H1 (cell line): ENCODE measurements around the gene C6orf120. TPM values are rescaled to one million over a fixed set of nuclear protein-coding genes. Genes with fewer than 3 reads are reported as not detected.

Experiments
- CTCF ChIA-PET: fragments of 300-600 bp; sonication (Branson Sonifier 250); formaldehyde crosslinking; loops from one replicate; lab custom pipeline; 2021; ENCODE audit not compliant: partially characterized antibody; lab: Charles Lee
- POLR2A ChIA-PET: fragments of 300-600 bp; sonication (Branson Sonifier 250); formaldehyde crosslinking; loops from one replicate; lab custom pipeline; 2021; ENCODE audit warnings: inconsistent platforms; ENCODE audit not compliant: partially characterized antibody; lab: Charles Lee
- DNase-seq, 2 experiments: peaks; one replicate each; pipeline versions ENCODE4 v3.0.0 to v3.0.0-alpha.2; 2010 to 2022; ENCODE audit warnings: low spot score in 2 of 2, low read depth in 1 of 2, mixed read lengths in 1 of 2
- FAIRE-seq: peaks from 2 replicates; lab custom pipeline; 2011; peaks lifted over from hg19 to GRCh38; lab: Jason Lieb, UNC
- H2AFZ ChIP-seq: 2 replicates; pipeline ENCODE4 v1.8.1; 2012; ENCODE audit warnings: low read length, inconsistent platforms
- H2AK5ac ChIP-seq: 2 replicates; pipeline ENCODE4 v1.6.1; 2013; ENCODE audit warnings: low read depth, low read length
- H2BK120ac ChIP-seq: replicated peaks from 2 replicates; pipeline ENCODE3; 2013; ENCODE audit warnings: low read depth, low read length, inconsistent platforms
- H2BK12ac ChIP-seq: 2 replicates; pipeline ENCODE4 v1.6.1; 2013; ENCODE audit warnings: low read depth, low read length
- H2BK15ac ChIP-seq: 2 replicates; pipeline ENCODE4 v1.6.1; 2013; ENCODE audit warnings: low read length
- H2BK20ac ChIP-seq: 2 replicates; pipeline ENCODE4 v1.6.1; 2013; ENCODE audit warnings: low read length
- H2BK5ac ChIP-seq: 2 replicates; pipeline ENCODE4 v1.6.1; 2013; ENCODE audit warnings: low read depth, low read length
- H3K14ac ChIP-seq: 2 replicates; pipeline ENCODE4 v1.6.1; 2013; ENCODE audit warnings: inconsistent platforms; ENCODE audit not compliant: insufficient read length
- H3K18ac ChIP-seq: 2 replicates; pipeline ENCODE4 v1.6.1; 2013; ENCODE audit warnings: low read length; ENCODE audit errors: extremely low read depth
- H3K23ac ChIP-seq: 2 replicates; pipeline ENCODE4 v1.6.1; 2013; ENCODE audit warnings: inconsistent platforms; ENCODE audit not compliant: insufficient read length
- H3K23me2 ChIP-seq: 2 replicates; pipeline ENCODE4 v1.6.1; 2013; ENCODE audit warnings: low read depth, low read length
- H3K27ac ChIP-seq: 2 replicates; pipeline ENCODE4 v1.6.1; 2011; ENCODE audit warnings: low read depth, low read length, inconsistent platforms
- H3K27me3 ChIP-seq, 4 experiments: replicated peaks in 1 of 4; 1 replicate in 1 of 4; 2 replicates in 3 of 4; pipeline versions ENCODE4 v1.6.1 to v1.8.1; 2011 to 2013; ENCODE audit warnings: low read length in 3 of 4, mild to moderate bottlenecking in 3 of 4, inconsistent platforms in 2 of 4, mixed read lengths in 2 of 4, moderate library complexity in 1 of 4; ENCODE audit not compliant: control insufficient read depth in 3 of 4, insufficient read depth in 3 of 4; ENCODE audit errors: extremely low read depth in 1 of 4
- H3K36me3 ChIP-seq, 4 experiments: 2 replicates each; pipeline versions ENCODE4 v1.6.1 to v1.8.1; 2011 to 2013; ENCODE audit warnings: mild to moderate bottlenecking in 4 of 4, low read length in 3 of 4, moderate library complexity in 2 of 4, control low read depth in 1 of 4, inconsistent platforms in 1 of 4; ENCODE audit not compliant: insufficient read depth in 4 of 4, control insufficient read depth in 2 of 4
- H3K4ac ChIP-seq: replicated peaks from 2 replicates; pipeline ENCODE3; 2013; ENCODE audit warnings: low read length, low read depth, mixed read lengths, inconsistent platforms; ENCODE audit not compliant: insufficient read length
- H3K4me1 ChIP-seq, 4 experiments: replicated peaks in 1 of 4; 1 replicate in 1 of 4; 2 replicates in 3 of 4; pipeline versions ENCODE4 v1.6.1 to v1.8.1; 2011 to 2013; ENCODE audit warnings: low read length in 3 of 4, inconsistent platforms in 2 of 4, mixed read lengths in 1 of 4; ENCODE audit not compliant: insufficient read depth in 4 of 4, control insufficient read depth in 3 of 4
- H3K4me2 ChIP-seq, 2 experiments: 2 replicates each; pipeline versions ENCODE4 v1.6.1 to v1.8.1; 2011 to 2013; ENCODE audit warnings: low read depth in 2 of 2, low read length in 2 of 2, control low read depth in 1 of 2, inconsistent platforms in 1 of 2, mild to moderate bottlenecking in 1 of 2; ENCODE audit not compliant: insufficient read depth in 1 of 2
- H3K4me3 ChIP-seq, 4 experiments: fragments of 200-600, 300-600 bp in 1 of 4; sonication (generic), shearing (Covaris generic), sonication (Bioruptor Twin) in 1 of 4; 2 replicates each; pipeline versions ENCODE4 v1.5.1 to v1.8.1; 2011 to 2016; ENCODE audit warnings: low read length in 4 of 4, low read depth in 3 of 4, control low read depth in 2 of 4, inconsistent platforms in 2 of 4, mild to moderate bottlenecking in 2 of 4, mixed read lengths in 1 of 4, moderate library complexity in 1 of 4; ENCODE audit not compliant: insufficient read depth in 2 of 4; ENCODE audit errors: extremely low read depth in 1 of 4
- H3K56ac ChIP-seq: replicated peaks from 2 replicates; pipeline ENCODE3; 2013; ENCODE audit warnings: low read depth, mild to moderate bottlenecking, mixed read lengths, low read length, inconsistent platforms; ENCODE audit not compliant: insufficient read length
- H3K79me1 ChIP-seq: 2 replicates; pipeline ENCODE4 v1.6.1; 2013; ENCODE audit warnings: low read depth, low read length, control low read depth
- H3K79me2 ChIP-seq, 2 experiments: 2 replicates each; pipeline versions ENCODE4 v1.6.1 to v1.8.1; 2012 to 2013; ENCODE audit warnings: low read length in 2 of 2, mild to moderate bottlenecking in 2 of 2, inconsistent platforms in 1 of 2; ENCODE audit not compliant: insufficient read depth in 2 of 2, control insufficient read depth in 1 of 2
- H3K9ac ChIP-seq, 4 experiments: replicated peaks in 1 of 4; 1 replicate in 1 of 4; 2 replicates in 3 of 4; pipeline versions ENCODE4 v1.6.1 to v1.8.1; 2011 to 2013; ENCODE audit warnings: low read depth in 3 of 4, low read length in 3 of 4, control low read depth in 2 of 4, mild to moderate bottlenecking in 2 of 4, moderate library complexity in 2 of 4, inconsistent platforms in 1 of 4; ENCODE audit errors: extremely low read depth in 1 of 4
- H3K9me3 ChIP-seq, 2 experiments: 2 replicates each; pipeline versions ENCODE4 v1.6.1 to v1.8.1; 2012 to 2013; ENCODE audit warnings: mild to moderate bottlenecking in 2 of 2, moderate library complexity in 2 of 2, control low read depth in 1 of 2, inconsistent platforms in 1 of 2, low read depth in 1 of 2, low read length in 1 of 2, mixed read lengths in 1 of 2; ENCODE audit not compliant: insufficient read depth in 2 of 2
- H4K20me1 ChIP-seq, 2 experiments: replicated peaks in 1 of 2; 2 replicates each; pipeline versions ENCODE3 to v1.8.1; 2011 to 2013; ENCODE audit warnings: inconsistent platforms in 2 of 2, low read length in 2 of 2, mild to moderate bottlenecking in 1 of 2; ENCODE audit not compliant: insufficient read depth in 2 of 2, control insufficient read depth in 1 of 2
- H4K5ac ChIP-seq: 2 replicates; pipeline ENCODE4 v1.6.1; 2013; ENCODE audit warnings: low read length, low read depth, mixed read lengths, inconsistent platforms; ENCODE audit not compliant: insufficient read length
- H4K8ac ChIP-seq: 2 replicates; pipeline ENCODE4 v1.8.0; 2013; ENCODE audit warnings: mild to moderate bottlenecking, moderate library complexity, low read length, inconsistent platforms; ENCODE audit not compliant: insufficient read depth; ENCODE audit errors: extremely low read depth
- H4K91ac ChIP-seq: replicated peaks from 2 replicates; pipeline ENCODE3; 2013; ENCODE audit warnings: low read length, mixed read lengths, inconsistent platforms; ENCODE audit not compliant: insufficient read length
- BACH1 ChIP-seq: IDR thresholded peaks from 2 replicates; pipeline ENCODE4 v1.6.1; 2012; ENCODE audit warnings: low read length, improper control_type of control experiment
- JUN ChIP-seq: IDR thresholded peaks from 2 replicates; pipeline ENCODE4 v1.6.1; 2011; ENCODE audit warnings: low read depth, mild to moderate bottlenecking, improper control_type of control experiment, low read length
- MAFK ChIP-seq: IDR thresholded peaks from 2 replicates; pipeline ENCODE4 v1.6.1; 2012; ENCODE audit warnings: low read depth, mild to moderate bottlenecking, improper control_type of control experiment, low read length
- NRF1 ChIP-seq: IDR thresholded peaks from 2 replicates; pipeline ENCODE4 v1.6.1; 2011; ENCODE audit warnings: mild to moderate bottlenecking, low read depth, low read length, improper control_type of control experiment
- TAF7 ChIP-seq: optimal IDR thresholded peaks from 2 replicates; pipeline ENCODE3; 2011; ENCODE audit warnings: low read depth, mild to moderate bottlenecking, inconsistent platforms, low read length, moderate library complexity, borderline replicate concordance
- WGBS, 2 experiments: shearing (Covaris generic) in 1 of 2; methylation state at CpG; one replicate each; pipeline versions ENCODE4 v1.1.6 to v1.1.7; 2013 to 2015; ENCODE audit warnings: low lambda C conversion rate in 2 of 2, mixed read lengths in 2 of 2, inconsistent platforms in 1 of 2, low coverage in 1 of 2, missing lambda C conversion rate in 1 of 2; ENCODE audit not compliant: insufficient replicate concordance in 2 of 2, insufficient coverage in 1 of 2, insufficient read length in 1 of 2; ENCODE audit errors: extremely low coverage in 1 of 2, missing lambda C conversion rate in 1 of 2; 5-methylcytosine and 5-hydroxymethylcytosine counted together
- polyA plus RNA-seq, 7 experiments: library from polyadenylated mRNA; depleted of rRNA in 3 of 7; stranded (reverse) in 5 of 7; unstranded in 2 of 7; fragments of >200 nt in 5 of 7; fragments of 200-250 nt in 2 of 7; gene quantifications; 1 replicate in 5 of 7; 2 replicates in 1 of 7; 4 replicates in 1 of 7; pipeline versions ENCODE4 v1.2.1 to v1.2.3, GENCODE V29; 2011 to 2013; ENCODE audit warnings: missing spikeins in 2 of 7, mixed read lengths in 2 of 7
- total RNA-seq: library from RNA; stranded (reverse); fragmentation: NEBNext Ultra II Directional; extraction: Animal tissue kit (Norgen Biotek cat#: 25700); gene quantifications from 2 replicates; pipeline ENCODE4 v1.2.1, GENCODE V29; 2021
- TF ChIP-seq, protein P1 (sequence below): IDR thresholded peaks from 2 replicates; pipeline ENCODE4 v1.6.1; 2011; ENCODE audit warnings: low read depth, mild to moderate bottlenecking, low read length; ENCODE audit not compliant: insufficient read depth
- TF ChIP-seq, protein P2 (sequence below): IDR thresholded peaks from 2 replicates; pipeline ENCODE4 v1.6.1; 2012; ENCODE audit warnings: low read length, inconsistent platforms

Gene C6orf120
- total and polyA plus RNA-seq, 2 of the 8 experiments (the other 6 are each of a cell fraction or from before 2014, with no cell fraction given), result 16.2 to 30.6 TPM

DNA sequence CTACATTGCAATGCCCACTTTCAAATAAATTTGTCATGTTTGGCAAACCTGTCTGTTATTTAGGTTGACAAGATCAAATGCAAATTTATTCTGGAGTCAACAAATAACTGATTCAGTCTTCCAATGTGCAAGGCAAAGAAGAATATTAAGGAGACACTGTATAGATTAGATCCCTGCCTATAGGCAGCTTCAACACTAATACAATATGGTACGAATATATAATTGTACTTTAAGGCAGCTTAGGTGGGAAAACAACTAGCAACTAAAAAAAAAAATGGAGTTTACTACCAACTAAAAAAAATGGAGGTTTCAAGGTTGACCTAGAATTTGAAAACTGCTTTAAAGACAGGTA is 24.1 kb downstream of the C6orf120 start:
- H2AFZ ChIP-seq, result no peak overlapping the region
- H3K36me3 ChIP-seq, result no peaks in the 10 kb centered on the region
- no peak overlapping the region for H3K9ac ChIP-seq
- TF ChIP-seq TAF7 (no peak), BACH1 (no peak), NRF1 (no peak), JUN (no peak), MAFK (no peak)
- TF ChIP-seq, protein P1, sequence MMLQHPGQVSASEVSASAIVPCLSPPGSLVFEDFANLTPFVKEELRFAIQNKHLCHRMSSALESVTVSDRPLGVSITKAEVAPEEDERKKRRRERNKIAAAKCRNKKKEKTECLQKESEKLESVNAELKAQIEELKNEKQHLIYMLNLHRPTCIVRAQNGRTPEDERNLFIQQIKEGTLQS, result no peak
- TF ChIP-seq, protein P2, sequence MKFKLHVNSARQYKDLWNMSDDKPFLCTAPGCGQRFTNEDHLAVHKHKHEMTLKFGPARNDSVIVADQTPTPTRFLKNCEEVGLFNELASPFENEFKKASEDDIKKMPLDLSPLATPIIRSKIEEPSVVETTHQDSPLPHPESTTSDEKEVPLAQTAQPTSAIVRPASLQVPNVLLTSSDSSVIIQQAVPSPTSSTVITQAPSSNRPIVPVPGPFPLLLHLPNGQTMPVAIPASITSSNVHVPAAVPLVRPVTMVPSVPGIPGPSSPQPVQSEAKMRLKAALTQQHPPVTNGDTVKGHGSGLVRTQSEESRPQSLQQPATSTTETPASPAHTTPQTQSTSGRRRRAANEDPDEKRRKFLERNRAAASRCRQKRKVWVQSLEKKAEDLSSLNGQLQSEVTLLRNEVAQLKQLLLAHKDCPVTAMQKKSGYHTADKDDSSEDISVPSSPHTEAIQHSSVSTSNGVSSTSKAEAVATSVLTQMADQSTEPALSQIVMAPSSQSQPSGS, result no peak
- TF ChIP-seq, all 59 proteins: peak for 0
- DNase-seq (no peak), FAIRE-seq (no peak)
- Histone ChIP-seq H3K14ac (no peak overlapping the region), H2BK5ac (no peak overlapping the region), H3K23me2 (peaks cover 15% of the 10 kb centered on the region), H2AK5ac (no peak overlapping the region), H4K8ac (no peak overlapping the region), H3K27me3 (peaks cover 0 to 2% (median under 1%) of the 10 kb centered on the region in 4 experiments; a peak in 1 of 7 replicates), H3K27ac (no peak overlapping the region), H4K20me1 (peaks cover 1 to 10% of the 10 kb centered on the region in 2 experiments), H3K4me3 (peak overlapping the region in 2 of 4 experiments; percentile 68 to 87; a peak in 3 of 8 replicates), H3K18ac (no peak overlapping the region), H2BK120ac (no peak overlapping the region), H2BK20ac (no peak overlapping the region), H4K91ac (no peak overlapping the region), H3K79me2 (peaks cover 0 to 23% of the 10 kb centered on the region in 2 experiments; a peak in 2 of 4 replicates), H3K4me1 (peaks cover 0 to 9% (median 4%) of the 10 kb centered on the region in 4 experiments; a peak in 5 of 7 replicates), H2BK12ac (no peak overlapping the region), H4K5ac (no peak overlapping the region), H3K23ac (no peak overlapping the region), H3K4ac (no peak overlapping the region), H3K56ac (no peak overlapping the region), H3K9me3 (no peaks in the 10 kb centered on the region), H3K4me2 (peak overlapping the region; percentile 80 to 97; a peak in 3 of 4 replicates), H2BK15ac (no peak overlapping the region), H3K79me1 (peaks cover 3% of the 10 kb centered on the region; the same call in 1 of the 2 replicates)
- POLR2A ChIA-PET, result interaction anchor here (1.3 to 5.9 kb wide), 4 partner anchors 9 to 25 kb away, joined by 4 to 58 read pairs (median 13); partner anchors contain the start of genes C6orf120, DYNLT2, ERMARD and WDR27
- 93% methylated on average over 1 of the region's 1 CpG; no CpG with 5 or more reads in 1 of the 2 experiments for WGBS, 2 experiments
- CTCF ChIA-PET, result no interaction called here
